ENCODE results near the gene KCNB1. TPM values are rescaled to one million over a fixed set of nuclear protein-coding genes. Genes with fewer than 3 reads are reported as not detected.

KCNB1 gene
- total RNA-seq, 1 donor from 2014 or later = 1.1 TPM

DNA sequence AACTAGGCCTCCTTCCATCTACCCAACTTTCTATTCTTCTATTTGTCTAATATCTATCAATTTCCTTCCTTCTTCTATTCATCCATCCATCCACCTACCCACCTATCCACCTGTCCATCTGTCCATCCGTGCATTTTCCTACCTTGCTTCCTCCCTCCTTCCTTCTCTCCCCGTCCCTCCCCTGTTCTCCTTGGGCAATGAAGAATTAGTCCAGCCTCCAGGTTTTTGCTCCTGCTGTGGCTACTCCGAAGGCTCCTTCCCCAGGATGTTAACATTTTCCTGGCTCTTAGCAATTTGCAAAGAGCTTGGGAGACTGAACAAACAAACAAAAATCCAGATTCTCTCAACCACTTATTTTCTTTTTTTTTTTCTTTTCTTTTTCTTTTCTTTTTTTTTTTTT, 81.6 kb downstream of the KCNB1 start:
- DNase-seq (no peak), ATAC-seq (ENCODE audit: poor library complexity) (peak; percentile 64)
- intact Hi-C loops (cut with DNase I) = no loop called here

GRCh38 chr20:49400410-49400809, 82.1 kb downstream of the KCNB1 start:
- peak; percentile 47 for DNase-seq
- intact Hi-C loops (cut with DNase I) = no loop called here
- peak; percentile 76 for ATAC-seq (ENCODE audit: poor library complexity)

- ATAC-seq (ENCODE audit: poor library complexity) (peak; percentile 39), DNase-seq (no peak)
- intact Hi-C loops (cut with DNase I) = no loop called here
Observed at GRCh38 chr20:49399329-49399728, 83.1 kb downstream of the KCNB1 start.

DNA sequence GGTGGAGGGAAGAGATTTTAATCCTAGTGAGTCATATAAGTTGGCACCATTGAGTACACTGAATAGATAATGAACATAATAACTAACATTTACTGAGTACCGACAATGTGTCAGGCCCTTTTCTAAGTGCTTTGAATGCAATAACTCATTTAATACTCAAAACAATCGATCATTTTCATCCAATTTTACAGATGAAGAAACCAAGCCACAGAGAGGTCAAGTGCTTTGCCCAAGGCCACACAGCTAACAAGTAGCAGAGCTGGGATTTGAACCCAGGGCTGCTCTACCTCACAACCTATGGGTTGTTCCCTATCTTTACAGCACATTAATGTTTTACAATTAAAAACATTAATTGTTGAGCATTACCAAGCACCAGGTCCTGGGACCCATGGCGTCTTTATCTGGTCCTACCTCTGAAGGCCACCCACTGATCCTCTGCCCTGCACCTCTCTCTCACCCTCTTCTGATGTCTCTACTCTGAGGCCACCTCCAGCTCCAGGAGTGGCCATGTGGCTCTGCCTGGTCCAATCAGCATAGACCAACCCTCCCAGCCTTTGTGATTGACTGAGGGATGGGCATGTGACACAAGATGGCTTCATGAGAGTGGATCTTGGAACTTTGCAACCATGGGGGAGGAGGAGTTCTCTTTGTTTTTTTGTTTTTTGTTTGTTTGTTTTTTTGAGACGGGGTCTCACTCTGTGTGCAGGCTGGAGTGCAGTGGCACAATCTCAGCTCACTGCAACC, 83.9 kb downstream of the KCNB1 start:
- ATAC-seq (ENCODE audit: poor library complexity) = no peak
- DNase-seq = no peak
- intact Hi-C loops (cut with DNase I) = no loop called here

DNA sequence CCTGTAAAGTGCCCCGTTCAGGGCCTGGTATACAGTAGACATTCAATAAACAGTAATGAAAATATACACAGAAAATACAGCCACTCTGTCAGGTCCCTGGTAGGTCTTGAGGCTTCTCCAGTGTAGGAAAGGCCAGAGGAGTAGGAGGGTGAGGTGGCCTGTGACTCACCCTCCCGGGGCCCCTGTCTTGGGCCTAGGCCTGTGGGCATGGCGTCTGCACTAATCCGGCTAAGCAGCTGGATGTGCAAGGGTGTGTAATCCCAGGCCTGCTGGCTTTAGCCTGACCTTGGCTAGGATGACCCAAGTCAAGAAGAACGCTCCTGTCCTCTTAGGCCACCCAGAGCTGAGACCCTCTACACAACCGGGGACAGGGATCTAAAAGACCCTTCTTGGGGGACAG, 84.9 kb downstream of the KCNB1 start:
- intact Hi-C loops (cut with DNase I) = no loop called here
- ATAC-seq (ENCODE audit: poor library complexity) (no peak), DNase-seq (no peak)

GRCh38 chr20:49396230-49396629, 86.2 kb downstream of the KCNB1 start:
- no peak for ATAC-seq (ENCODE audit: poor library complexity)
- intact Hi-C loops (cut with DNase I) = no loop called here
- no peak for DNase-seq

DNA sequence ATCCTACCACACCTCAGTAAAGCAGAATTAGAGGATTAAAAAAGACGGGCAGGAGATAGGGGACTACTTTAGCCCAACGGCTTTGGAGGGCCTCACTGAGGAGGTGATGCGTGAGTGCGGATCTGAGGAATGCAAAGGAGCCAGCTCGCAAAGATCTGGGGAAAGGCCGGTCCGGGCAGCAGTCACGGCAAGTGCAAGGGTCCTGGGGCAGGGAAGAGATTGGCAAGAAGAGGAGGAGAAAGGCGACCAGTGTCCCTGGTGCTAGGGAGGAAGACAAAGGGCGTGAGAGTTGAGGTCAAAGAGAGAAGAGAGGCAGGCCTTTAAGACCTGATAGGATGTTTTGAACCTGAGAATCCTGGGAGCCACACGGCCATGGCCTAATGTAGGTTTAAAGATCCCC, 86.8 kb downstream of the KCNB1 start:
- no peak for DNase-seq
- no peak for ATAC-seq (ENCODE audit: poor library complexity)
- intact Hi-C loops (cut with DNase I) = no loop called here

DNA sequence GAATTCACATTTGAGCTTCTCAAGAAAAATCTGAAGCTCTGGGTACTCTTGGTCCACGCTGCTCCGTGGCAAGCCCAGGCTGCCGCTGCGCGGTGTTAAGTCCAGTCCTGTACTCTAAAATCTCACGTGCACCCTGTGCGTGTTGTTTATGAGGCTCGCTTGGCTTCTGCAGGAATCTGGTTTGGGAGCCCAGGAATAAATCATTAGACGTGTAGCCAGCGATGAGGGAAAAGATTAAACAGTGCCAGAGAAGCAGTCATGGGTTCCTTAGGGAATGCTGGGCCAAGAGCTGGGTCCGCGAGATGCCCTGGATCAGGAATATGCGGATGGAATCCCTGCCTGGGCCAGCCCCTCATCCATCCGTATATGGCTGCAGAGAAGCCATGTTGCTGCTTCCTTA, 87.3 kb downstream of the KCNB1 start:
- peak; percentile 23 for ATAC-seq (ENCODE audit: poor library complexity)
- intact Hi-C loops (cut with DNase I) = no loop called here
- DNase-seq = no peak

DNA sequence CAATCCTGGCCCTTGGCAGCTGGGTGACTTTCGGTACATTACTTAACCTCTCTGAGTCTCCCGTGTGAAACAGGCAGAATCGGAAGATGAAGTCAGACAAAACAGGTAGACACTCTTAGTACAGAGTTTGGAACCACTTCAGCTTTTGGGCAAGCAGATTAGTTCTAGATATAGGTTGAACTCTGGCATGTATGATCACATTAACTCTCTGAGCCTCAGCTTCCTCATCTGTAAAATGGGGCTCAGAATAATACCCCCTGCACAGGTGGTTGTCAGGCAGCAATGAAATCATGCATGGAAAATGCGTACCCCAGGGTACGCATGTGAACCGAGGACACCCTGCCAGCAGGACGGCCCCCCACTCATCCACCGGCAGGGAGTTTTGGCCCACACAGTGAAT, 87.7 kb downstream of the KCNB1 start:
- ATAC-seq (ENCODE audit: poor library complexity) = no peak
- DNase-seq = no peak
- intact Hi-C loops (cut with DNase I) = no loop called here

DNA sequence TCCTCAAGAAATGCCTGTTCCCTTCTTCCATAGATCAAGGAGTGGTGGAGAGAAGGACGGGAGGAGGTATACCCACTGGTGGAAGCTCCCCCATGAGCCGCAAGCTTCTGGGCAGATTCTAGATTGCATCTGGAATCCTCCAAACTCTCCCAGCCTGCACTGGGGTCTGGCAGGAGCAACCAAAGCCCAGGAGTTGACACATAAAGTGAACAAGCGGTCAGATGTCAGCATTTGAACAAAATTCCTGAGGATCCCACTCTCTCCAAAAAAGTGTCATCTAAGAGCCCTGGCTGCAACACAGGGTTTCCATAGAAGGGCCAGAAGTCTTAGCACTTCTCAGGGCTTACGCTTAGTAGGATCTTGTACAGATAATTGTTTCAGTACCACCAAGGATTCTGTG, 88.2 kb downstream of the KCNB1 start:
- DNase-seq = no peak
- intact Hi-C loops (cut with DNase I) = no loop called here
- ATAC-seq (ENCODE audit: poor library complexity) = peak; percentile 43

GRCh38 chr20:49393803-49394202, 88.7 kb downstream of the KCNB1 start:
- intact Hi-C loops (cut with DNase I) = no loop called here
- DNase-seq = no peak
- ATAC-seq (ENCODE audit: poor library complexity) = no peak

DNA sequence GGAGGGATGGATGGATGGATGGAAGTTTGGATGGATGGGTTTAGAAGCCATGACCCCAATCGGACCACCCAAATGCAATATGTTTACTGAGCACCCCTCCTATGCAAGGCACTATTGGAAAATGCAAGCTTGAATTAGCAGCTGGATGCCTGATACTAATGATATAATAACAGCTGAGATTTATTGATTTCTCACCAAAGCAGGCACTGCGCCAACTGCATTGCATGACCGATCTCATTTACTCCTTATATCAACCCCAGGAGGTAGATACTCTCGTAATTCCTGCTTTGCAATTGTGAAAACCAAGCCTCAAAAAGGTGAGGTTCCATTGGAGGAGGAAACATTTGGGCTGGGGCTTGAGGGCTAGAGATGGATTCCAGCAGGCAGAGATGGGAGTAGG, 89.7 kb downstream of the KCNB1 start:
- DNase-seq = no peak
- intact Hi-C loops (cut with DNase I) = no loop called here
- ATAC-seq (ENCODE audit: poor library complexity) = no peak

GRCh38 chr20:49391404-49392245, 90.8 kb downstream of the KCNB1 start:
- ATAC-seq (ENCODE audit: poor library complexity) (peak; percentile 28), DNase-seq (no peak)
- intact Hi-C loops (cut with DNase I) = no loop called here

GRCh38 chr20:49389854-49390253, 92.6 kb downstream of the KCNB1 start:
- DNase-seq (no peak), ATAC-seq (ENCODE audit: poor library complexity) (no peak)
- intact Hi-C loops (cut with DNase I) = loop anchor here (10.0 kb wide), 1 partner anchor 95 kb away; the partner anchor contains the start of gene KCNB1

- DNase-seq (no peak), ATAC-seq (ENCODE audit: poor library complexity) (no peak)
- intact Hi-C loops (cut with DNase I) = loop anchor here (10.0 kb wide), 1 partner anchor 96 kb away; the partner anchor contains the start of gene KCNB1
Observed at GRCh38 chr20:49388744-49389143, 93.7 kb downstream of the KCNB1 start.

- no peak for DNase-seq
- ATAC-seq (ENCODE audit: poor library complexity) = no peak
- intact Hi-C loops (cut with DNase I) = loop anchor here (10.0 kb wide), 1 partner anchor 97 kb away; the partner anchor contains the start of gene KCNB1
Observed at GRCh38 chr20:49387581-49387939, 94.9 kb downstream of the KCNB1 start.

DNA sequence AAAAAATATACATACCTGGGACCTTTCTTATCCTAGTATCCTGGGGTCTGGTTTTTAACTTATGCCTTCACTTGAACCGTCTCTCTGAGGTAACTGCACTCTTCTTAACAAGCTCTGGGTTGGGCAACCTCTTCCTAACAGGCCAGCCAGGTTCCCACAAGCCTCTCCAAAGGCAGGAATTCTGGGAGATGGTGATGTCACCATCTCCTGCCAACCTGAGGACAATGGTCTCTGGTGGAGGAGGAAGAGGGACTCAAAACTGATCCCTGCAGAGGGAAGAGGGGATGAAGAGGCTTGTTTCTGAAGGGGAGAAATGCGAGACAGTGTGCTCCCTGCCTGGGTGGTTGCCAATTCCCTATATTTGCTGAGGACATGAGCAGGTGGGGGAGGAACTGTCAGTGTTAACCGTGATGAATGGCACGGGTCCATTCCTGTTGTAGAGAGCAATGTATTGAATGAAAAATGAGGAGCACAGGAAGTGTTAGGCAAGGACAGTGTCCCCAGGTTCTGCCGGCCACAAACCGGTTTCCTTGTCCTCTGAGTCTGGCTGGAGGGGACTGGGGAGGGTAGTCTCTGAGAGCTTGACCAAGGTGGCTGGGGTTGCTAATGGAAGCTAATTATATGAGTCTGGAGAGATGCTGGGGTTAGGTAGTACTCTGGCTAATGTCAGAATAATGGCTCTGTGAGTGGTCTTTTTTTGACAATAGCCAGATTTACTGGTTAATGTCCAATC, 95.5 kb downstream of the KCNB1 start:
- no peak for ATAC-seq (ENCODE audit: poor library complexity)
- DNase-seq = no peak
- intact Hi-C loops (cut with DNase I) = loop anchor here (10.0 kb wide), 1 partner anchor 98 kb away; the partner anchor contains the start of gene KCNB1

DNA sequence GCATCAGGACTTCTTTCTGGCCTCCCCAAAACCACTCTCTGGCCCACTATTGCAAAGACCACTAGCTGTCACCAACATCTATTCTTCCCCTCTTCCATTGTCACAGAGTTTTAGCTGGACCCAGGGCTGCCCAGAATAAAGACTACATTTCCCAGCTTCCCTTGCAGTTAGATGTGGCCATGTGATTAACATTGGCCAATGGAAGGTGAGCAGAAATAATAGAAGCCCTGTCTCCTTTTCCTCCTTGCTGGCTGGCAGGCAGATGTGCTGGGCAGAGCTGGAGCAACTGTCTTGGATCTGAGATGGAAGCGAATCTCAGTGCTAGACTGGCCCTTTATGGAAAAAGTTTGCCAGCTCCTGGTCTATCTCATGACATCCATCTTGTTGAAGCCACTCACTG, 97.0 kb downstream of the KCNB1 start:
- intact Hi-C loops (cut with DNase I) = loop anchor here (10.0 kb wide), 1 partner anchor 99 kb away; the partner anchor contains the start of gene KCNB1
- DNase-seq (no peak), ATAC-seq (ENCODE audit: poor library complexity) (peak; percentile 42)

All from Right ventricle myocardium superior (tissue), 1 donor.